ENCODE measurements around the gene ZMYND19. TPM values are rescaled to one million over a fixed set of nuclear protein-coding genes. Genes with fewer than 3 reads are reported as not detected.
"Not testable (repeated sequence)": the region's sequence is repeated elsewhere in the genome, so short reads cannot be mapped to it uniquely, and the experiment has no call there.

ZMYND19 gene
- 19.0 and 33.8 TPM in 2 replicates for total RNA-seq (2014; rRNA removed; shearing (Covaris generic); ENCODE audit: low replicate concordance)

GRCh38 chr9:137590469-137591383 is at the start of gene ZMYND19:
Gene ZMYND19, minus strand, starts transcription at chr9:137590512. Its CDS starts 249 bp downstream, at chr9:137590263.
- Histone ChIP-seq H3K4me3 (peak within 1 kb of the TSS; percentile 81), H3K36me3 (peaks cover 32% of the 10 kb centered on the region), H3K27me3 (no peaks in the 10 kb centered on the region), H3K9me3 (no peaks in the 10 kb centered on the region)
- peak; percentile 80 for DNase-seq

- DNase-seq, result no peak
- Histone ChIP-seq H3K9me3 (no peaks in the 10 kb centered on the region), H3K4me3 (no peak overlapping the region), H3K36me3 (no peaks in the 10 kb centered on the region), H3K27me3 (no peaks in the 10 kb centered on the region)
These were observed 49.2 kb upstream of the ZMYND19 start for GRCh38 chr9:137639303-137640051.

GRCh38 chr9:137638680-137639079 is 48.4 kb upstream of the ZMYND19 start:
- H3K27me3 ChIP-seq, result no peaks in the 10 kb centered on the region
- no peaks in the 10 kb centered on the region for H3K36me3 ChIP-seq
- H3K4me3 ChIP-seq, result no peak overlapping the region
- H3K9me3 ChIP-seq, result no peaks in the 10 kb centered on the region
- DNase-seq, result no peak

GRCh38 chr9:137634016-137634415 is 43.7 kb upstream of the ZMYND19 start:
- Histone ChIP-seq H3K4me3 (no peak overlapping the region), H3K36me3 (no peaks in the 10 kb centered on the region; the same call in 1 of the 2 replicates), H3K9me3 (no peaks in the 10 kb centered on the region), H3K27me3 (no peaks in the 10 kb centered on the region)
- no peak for DNase-seq

- no peaks in the 10 kb centered on the region for H3K9me3 ChIP-seq
- no peaks in the 10 kb centered on the region; the same call in 1 of the 2 replicates for H3K36me3 ChIP-seq
- no peaks in the 10 kb centered on the region for H3K27me3 ChIP-seq
- DNase-seq, result no peak
- no peak overlapping the region for H3K4me3 ChIP-seq
These were observed 42.2 kb upstream of the ZMYND19 start for GRCh38 chr9:137632230-137633161.

GRCh38 chr9:137631345-137632229 is 41.3 kb upstream of the ZMYND19 start:
- H3K9me3 ChIP-seq, result no peaks in the 10 kb centered on the region
- H3K27me3 ChIP-seq, result no peaks in the 10 kb centered on the region
- H3K36me3 ChIP-seq, result no peaks in the 10 kb centered on the region; the same call in 1 of the 2 replicates
- DNase-seq, result no peak
- H3K4me3 ChIP-seq, result no peak overlapping the region

- Histone ChIP-seq H3K27me3 (no peaks in the 10 kb centered on the region), H3K9me3 (no peaks in the 10 kb centered on the region), H3K4me3 (no peak overlapping the region), H3K36me3 (no peaks in the 10 kb centered on the region; the same call in 1 of the 2 replicates)
- no peak for DNase-seq
These were observed 40.4 kb upstream of the ZMYND19 start for GRCh38 chr9:137630679-137631078.

GRCh38 chr9:137630126-137630525 is 39.8 kb upstream of the ZMYND19 start:
- Histone ChIP-seq H3K4me3 (no peak overlapping the region), H3K27me3 (no peaks in the 10 kb centered on the region), H3K9me3 (no peaks in the 10 kb centered on the region), H3K36me3 (no peaks in the 10 kb centered on the region; the same call in none of the 2 replicates)
- no peak for DNase-seq

GRCh38 chr9:137627406-137627805 is 37.1 kb upstream of the ZMYND19 start:
- H3K9me3 ChIP-seq, DNase-seq, H3K27me3 ChIP-seq: not testable (repeated sequence)

GRCh38 chr9:137626464-137626863 is 36.2 kb upstream of the ZMYND19 start:
- Histone ChIP-seq H3K36me3 (no peaks in the 10 kb centered on the region; the same call in none of the 2 replicates), H3K4me3 (no peak overlapping the region), H3K27me3 (no peaks in the 10 kb centered on the region), H3K9me3 (no peaks in the 10 kb centered on the region)
- DNase-seq, result no peak

More at GRCh38 chr9:137627406-137627805, 37.1 kb upstream of the ZMYND19 start:
- not testable (repeated sequence) for H3K36me3 ChIP-seq, H3K4me3 ChIP-seq

- H3K36me3 ChIP-seq, result peaks cover 16% of the 10 kb centered on the region
- not testable (repeated sequence) for DNase-seq, H3K4me3 ChIP-seq
These were observed 31.9 kb upstream of the ZMYND19 start for GRCh38 chr9:137622211-137622610.

GRCh38 chr9:137621131-137621757 is 30.9 kb upstream of the ZMYND19 start:
- peaks cover 26% of the 10 kb centered on the region for H3K36me3 ChIP-seq
- DNase-seq, result peak; percentile 41
- H3K27me3 ChIP-seq, result no peaks in the 10 kb centered on the region
- H3K4me3 ChIP-seq, result no peak overlapping the region
- no peaks in the 10 kb centered on the region for H3K9me3 ChIP-seq

More at GRCh38 chr9:137622211-137622610, 31.9 kb upstream of the ZMYND19 start:
- not testable (repeated sequence) for H3K9me3 ChIP-seq, H3K27me3 ChIP-seq

- no peaks in the 10 kb centered on the region for H3K9me3 ChIP-seq
- no peak for DNase-seq
- H3K4me3 ChIP-seq, result peak overlapping the region; percentile 72
- H3K36me3 ChIP-seq, result peaks cover 29% of the 10 kb centered on the region
- no peaks in the 10 kb centered on the region for H3K27me3 ChIP-seq
These were observed 30.3 kb upstream of the ZMYND19 start for GRCh38 chr9:137620581-137620980.

- DNase-seq, result no peak
- no peaks in the 10 kb centered on the region for H3K9me3 ChIP-seq
- peaks cover 34% of the 10 kb centered on the region for H3K36me3 ChIP-seq
- H3K4me3 ChIP-seq, result peak overlapping the region; percentile 72
- no peaks in the 10 kb centered on the region for H3K27me3 ChIP-seq
These were observed 29.7 kb upstream of the ZMYND19 start for GRCh38 chr9:137620048-137620405.
